Myocyte (in vitro differentiated cells): ENCODE results near the gene FAHD2A. TPM values are rescaled to one million over a fixed set of nuclear protein-coding genes. Genes with fewer than 3 reads are reported as not detected.
"Not testable (repeated sequence)": the region's sequence is repeated elsewhere in the genome, so short reads cannot be mapped to it uniquely, and the experiment has no call there.

Experiments used
- DNase-seq: peaks from one replicate; pipeline ENCODE4 v3.0.0-alpha.2; 2012; ENCODE audit warnings: low read depth
- polyA plus RNA-seq: library from polyadenylated mRNA; unstranded; fragments of >200 nt; gene quantifications from one replicate; pipeline ENCODE4 v1.2.1, GENCODE V29; 2012; ENCODE audit warnings: missing spikeins
- total RNA-seq: library from RNA; depleted of rRNA; stranded (reverse); fragments of >200 nt; gene quantifications from 2 replicates; pipeline ENCODE4 v1.2.3, GENCODE V29; 2014

The FAHD2A gene, protein sequence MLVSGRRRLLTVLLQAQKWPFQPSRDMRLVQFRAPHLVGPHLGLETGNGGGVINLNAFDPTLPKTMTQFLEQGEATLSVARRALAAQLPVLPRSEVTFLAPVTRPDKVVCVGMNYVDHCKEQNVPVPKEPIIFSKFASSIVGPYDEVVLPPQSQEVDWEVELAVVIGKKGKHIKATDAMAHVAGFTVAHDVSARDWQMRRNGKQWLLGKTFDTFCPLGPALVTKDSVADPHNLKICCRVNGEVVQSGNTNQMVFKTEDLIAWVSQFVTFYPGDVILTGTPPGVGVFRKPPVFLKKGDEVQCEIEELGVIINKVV
- 35.1 and 37.6 TPM in 2 replicates for total RNA-seq
- 38.9 TPM for polyA plus RNA-seq

DNA sequence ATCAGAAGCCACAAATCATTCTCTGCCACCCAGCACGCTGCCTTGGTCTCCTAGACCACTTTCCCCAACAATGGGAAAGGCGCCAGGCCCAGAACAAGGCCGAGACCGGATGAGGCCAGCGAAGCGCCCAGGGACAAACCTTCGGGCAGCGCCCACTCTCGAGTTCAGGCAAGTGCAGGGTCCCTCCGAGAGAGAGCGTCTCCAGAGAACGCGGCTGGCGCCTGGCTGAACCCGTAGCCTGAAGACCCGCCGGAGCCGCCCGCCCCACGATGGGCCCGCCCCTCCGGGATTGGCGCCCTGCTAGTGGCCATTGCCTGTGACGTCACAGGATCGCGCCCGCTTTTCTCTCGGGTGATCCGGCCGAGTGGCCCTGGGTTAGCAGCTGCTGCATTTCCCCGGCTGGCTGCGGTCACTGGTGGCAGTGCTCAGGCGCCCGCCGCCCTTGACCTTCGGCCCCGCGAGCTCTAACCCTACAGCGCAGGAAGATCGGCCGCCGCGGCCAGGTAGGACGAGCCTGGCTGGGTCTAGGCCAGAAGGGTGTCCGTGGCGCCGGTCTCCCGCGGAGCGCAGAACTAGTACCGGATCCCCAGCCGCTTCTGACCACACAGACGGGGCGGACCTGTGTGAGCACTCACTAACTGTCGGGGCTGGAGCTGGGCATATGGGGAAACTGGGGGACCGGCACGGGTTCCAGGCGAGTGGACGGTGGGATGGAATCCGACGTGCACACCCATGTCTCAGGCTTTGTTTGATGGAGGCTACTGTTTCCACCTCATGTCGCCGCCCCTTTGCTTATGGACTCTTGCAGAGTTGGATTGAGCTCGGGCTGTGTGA is at the start of gene FAHD2A:
TSS of gene FAHD2A (plus strand) at position 339 of the 834 bp plus-strand sequence. CDS start 2,851 bp downstream, outside the sequence.
- DNase-seq: peak; percentile 97

DNA sequence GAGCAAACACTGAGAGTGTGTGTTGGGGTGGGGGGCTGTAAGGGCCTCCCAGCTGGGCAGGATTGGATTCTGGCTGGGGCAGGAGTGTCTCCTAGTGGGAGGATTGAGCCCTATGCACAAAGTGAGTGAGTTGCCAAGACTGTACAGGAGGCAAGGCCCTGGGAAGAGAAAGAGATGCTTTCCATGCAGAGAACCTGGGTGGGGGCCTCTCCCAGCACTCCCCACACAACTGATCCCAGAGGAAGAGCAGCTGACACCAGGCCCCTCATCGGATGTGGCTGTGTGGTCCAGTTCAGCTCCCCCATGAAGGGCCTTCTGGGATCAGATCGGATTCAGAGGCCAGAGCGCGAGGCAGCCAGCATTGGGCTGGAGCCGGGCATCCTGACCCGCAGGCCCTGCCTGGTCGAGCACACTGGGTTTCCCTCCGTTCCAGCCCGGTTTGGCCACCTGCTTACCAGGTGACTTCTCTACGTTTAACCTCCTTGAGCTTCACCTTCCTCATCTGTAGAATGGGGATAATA is 49.4 kb upstream of the FAHD2A start:
- DNase-seq: no peak

DNA sequence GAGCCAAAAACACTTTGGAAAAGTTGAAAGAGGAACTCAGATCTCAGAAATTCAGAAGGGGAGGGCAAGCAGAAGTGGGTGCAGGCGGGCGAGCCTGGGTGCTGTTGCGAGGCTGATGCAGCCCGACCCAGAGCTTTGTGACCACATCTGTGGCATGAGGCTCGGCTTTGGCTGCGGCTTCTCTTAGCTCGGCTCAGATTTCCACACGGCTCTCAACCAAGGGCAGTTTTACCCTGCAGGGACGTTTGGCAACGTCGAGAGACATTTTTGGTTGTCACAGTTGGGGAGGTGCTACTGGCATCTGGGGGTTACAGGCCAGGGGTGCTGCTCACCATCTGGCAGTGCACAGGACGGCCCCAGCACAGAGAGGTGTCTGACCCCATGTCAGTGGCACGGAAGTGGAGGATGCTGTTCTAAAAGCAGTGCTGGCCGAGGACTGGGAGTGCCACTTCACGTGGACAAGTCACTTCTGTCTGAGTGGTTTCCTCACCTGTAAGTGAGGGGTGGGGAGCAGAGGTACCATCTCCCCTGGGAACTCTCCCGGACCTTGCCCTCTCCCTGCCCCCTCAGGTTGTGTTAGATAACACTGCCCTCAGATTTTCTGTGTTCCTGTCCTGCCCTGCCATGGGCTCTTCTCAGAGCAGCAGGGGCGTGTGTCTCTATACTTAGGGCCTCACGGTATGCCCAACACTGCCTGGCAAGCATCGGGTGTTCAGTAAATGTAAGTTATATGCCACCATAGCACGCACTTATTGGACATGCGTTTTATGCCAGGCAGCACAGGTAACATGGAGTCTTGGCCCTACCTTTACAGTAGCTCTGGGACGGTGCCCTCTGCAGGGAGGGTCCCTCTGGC is 48.7 kb upstream of the FAHD2A start:
- DNase-seq: no peak

DNA sequence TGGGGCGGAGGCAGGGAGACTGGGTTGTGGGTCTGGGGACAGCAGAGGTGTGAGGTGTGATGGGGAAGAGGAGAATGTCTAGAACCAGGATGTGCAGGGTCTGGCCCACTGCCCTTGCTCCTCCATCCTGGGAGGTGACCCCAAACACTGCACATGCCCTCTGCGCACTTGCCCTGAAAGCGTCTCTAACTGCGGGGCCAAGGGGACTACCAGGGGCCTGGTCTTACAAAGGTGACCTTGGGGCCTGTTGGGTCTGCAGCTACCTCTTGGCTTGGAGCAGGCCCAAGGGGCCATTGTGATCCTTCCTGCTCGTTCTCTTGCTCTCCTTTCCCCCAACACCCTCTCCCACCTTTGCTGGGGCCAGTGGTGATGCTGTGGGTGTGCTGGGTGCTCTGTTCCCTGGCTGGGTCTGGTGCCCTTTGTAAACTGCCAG is 48.0 kb upstream of the FAHD2A start:
- DNase-seq: no peak

DNA sequence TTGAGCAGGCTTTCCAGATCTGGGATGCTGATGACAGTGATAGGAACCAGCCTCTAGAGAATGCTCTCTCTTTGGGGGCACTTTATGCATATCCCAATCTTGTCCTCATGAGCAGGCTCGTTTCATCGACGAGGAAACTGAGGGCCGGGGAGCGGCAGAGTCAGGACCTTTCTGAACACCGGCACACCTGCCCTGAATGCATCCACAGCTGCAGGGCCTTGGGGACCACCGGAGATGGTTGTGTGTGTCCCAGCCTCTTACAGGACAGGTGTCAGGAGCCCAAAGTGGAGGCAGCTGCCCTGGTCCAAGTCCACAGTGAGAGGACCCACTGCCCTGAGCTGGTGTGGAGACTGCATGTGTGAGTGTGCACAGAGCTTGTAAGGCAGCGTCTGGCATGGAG is 47.6 kb upstream of the FAHD2A start:
- DNase-seq: no peak

DNA sequence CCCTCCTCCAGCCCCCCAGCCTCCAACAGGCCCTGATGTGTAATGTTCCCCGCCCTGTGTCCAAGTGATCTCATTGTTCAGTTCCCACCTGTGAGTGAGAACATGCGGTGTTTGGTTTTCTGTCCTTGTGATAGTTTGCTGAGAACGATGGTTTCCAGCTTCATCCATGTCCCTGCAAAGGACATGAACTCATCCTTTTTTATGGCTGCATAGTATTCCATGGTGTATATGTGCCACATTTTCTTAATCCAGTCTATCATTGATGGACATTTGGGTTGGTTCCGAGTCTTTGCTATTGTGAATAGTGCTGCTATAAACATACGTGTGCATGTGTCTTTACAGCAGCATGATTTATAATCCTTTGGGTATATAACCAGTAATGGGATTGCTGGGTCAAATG is 47.0 kb upstream of the FAHD2A start:
- not testable (repeated sequence) for DNase-seq

DNA sequence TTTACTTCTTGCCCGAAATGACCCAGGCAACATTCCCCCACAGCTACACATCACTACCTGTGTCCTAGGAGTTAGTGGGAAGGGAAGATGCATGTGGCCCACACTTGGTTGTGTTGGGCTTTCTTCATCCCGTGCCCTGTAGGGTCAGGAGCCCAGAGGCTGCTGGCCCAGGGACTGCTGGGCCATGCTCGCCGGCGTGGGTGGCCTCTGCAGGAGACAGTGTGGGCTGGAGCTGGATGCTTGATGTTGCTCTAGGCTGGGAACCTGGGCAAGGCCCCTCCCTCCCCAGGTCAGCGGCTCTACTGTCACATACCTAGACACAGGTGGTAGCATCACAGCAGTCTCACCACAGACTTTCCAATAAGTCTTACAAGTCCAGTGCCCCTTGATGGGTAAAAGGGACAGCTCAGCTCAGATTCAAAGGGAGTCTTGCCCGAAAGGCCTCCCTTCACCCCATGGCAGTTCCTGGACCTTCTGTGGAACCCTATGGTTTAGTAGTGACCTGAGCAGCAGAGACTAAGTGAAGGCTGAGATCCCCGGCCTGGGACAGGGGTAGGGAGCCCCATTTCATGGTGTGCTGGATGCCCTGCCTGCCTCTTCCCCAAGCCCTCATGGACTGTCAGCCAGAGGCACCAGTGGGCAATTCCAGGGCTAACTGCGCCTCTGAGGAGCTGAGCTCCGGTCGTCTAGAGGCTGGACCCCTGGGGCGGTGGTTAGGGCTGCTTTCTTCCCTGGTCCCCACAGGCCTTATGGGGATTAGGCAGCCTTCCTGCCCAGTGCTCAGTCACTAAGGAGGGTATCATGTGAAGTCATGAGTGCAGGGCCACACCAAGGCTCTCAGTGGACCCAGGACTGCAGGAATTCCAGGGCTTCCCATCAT is 45.4 kb upstream of the FAHD2A start:
- no peak for DNase-seq

DNA sequence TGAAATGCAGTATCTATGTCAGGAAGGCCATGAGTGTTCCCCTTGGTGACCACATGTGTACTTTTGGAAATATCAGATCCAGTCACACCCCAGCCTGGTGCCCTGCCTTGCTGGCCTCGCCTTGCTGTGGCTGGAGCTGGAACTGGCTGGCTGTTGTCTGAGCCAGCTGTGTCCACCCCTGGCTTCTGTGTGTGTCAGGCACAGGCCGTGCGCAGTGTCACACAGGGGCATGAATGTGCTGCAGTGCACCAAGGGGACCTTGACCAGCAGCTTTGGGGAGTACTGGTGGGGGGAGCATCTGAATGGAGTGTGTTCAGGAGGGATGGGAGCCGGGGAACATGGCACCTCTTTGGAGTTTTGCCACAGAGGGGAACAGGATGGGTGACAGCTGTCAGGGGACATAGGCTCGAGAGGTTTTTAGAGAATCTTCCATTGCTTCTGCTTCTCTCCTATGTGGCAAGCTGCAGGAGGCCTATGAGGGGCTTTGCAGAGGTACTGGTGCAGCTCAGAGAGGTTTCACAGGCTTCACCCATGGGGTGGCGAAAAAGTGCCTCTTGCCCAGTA is 44.7 kb upstream of the FAHD2A start:
- no peak for DNase-seq

DNA sequence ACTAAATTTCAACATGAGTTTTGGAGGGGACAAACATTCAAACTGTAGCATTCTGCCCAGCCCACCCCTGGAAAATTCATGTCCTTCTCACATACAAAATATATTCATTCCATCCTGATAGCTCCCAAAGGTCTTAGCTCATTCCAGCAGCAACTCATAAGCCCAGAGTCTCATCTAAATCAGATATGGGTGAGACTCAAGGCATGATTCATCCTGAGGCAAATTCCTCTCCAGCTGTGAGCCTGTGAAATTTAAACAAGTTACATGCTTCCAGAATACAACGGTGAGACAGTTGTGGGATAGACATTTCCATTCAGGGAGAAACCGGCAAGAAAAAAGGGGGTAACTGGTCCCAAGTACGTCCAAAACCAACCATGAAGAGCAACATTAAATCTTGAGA is 43.5 kb upstream of the FAHD2A start:
- no peak for DNase-seq

DNA sequence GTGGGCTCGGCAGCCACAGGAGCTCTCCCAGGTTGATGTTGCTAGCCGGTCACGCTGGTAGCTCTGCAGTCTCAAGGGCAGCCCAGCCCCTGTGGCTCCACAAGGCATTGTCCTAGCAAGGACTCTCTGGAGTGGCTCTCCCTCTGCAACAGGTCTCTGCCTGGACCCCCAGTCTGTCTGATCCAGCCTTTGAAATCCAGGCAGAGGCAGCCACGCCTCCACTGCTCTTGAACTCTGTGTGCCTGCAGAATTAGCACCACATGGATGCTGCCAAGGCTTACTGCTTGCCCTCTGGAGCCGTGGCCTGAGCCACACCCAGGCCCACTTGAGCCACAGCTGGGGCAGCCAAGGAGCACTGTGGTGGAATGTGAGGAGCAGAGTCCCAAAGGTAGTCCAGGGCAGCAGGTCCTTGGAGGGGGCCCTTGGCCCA is 43.0 kb upstream of the FAHD2A start:
- DNase-seq: no peak

DNA sequence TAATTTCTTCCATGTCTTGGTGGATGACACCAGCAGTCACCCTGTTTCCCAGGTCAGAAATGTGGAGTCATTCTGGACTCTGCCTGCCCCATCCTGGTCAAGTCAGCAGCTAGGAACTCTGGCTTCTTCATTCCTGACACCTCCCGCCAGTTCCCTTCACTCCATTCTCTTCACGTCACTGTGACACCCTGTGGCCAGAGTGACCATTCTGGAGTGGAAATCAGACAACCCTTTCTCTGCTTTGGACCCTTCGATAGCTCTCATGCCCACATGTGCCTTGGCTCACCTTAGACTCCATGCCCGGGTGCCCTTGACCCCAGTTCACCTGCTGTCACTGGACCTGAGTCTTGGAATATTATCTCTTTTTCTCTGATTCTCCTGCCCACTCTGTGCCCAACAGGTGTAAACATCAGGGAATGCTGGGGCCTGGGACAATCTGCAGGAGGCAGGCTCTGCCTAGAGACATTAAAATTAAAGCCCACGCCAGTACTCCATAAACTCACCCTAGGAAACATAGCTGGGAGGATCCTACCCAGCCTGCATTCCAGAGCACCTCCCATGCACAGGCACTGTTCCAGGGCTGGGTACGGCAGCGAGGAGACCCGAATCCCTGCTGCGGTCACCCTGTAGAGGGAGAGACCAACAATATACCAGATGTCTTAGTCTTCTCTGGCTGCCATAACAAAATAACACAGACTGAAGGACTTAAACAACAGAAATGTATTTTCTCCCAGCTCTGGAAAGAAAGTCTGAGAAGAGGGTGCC is 41.1 kb upstream of the FAHD2A start:
- DNase-seq: no peak

DNA sequence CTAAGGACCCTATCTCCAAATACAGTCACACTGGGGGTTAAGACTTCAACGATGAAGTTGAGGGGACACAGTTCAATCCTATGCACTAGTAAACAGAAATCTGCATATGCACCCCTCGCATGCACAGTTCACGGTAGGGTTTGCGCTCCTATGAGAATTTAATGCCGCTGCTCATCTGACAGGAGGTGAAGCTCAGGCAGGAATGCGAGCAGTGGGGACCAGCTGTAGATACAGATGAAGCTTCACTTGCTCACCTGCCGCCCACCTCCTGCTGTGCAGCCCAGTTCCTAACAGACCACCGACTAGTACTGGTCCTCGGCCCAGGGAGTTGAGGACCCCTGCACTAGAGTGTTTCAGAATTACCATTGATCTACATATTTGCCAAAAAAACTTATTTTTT is 40.0 kb upstream of the FAHD2A start:
- no peak for DNase-seq

DNA sequence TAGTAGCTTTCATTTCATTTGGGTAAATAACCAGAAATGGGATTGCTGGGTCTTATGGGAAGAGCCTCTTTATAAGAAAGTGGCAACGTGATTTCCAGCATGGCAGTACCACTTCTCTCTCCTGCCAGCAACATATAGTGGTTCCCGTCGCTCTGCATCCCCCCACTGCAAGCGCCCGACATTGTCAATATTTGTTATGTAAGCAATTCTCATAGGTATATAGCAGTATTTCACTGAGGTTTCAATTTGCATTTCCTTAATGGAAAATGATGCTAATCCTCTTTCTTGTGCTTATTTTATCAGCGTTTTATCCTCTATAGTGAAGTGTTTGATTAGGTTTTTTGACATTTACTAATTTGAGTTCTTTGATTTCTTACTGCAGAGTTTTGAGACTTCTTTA is 36.0 kb upstream of the FAHD2A start:
- no peak for DNase-seq

DNA sequence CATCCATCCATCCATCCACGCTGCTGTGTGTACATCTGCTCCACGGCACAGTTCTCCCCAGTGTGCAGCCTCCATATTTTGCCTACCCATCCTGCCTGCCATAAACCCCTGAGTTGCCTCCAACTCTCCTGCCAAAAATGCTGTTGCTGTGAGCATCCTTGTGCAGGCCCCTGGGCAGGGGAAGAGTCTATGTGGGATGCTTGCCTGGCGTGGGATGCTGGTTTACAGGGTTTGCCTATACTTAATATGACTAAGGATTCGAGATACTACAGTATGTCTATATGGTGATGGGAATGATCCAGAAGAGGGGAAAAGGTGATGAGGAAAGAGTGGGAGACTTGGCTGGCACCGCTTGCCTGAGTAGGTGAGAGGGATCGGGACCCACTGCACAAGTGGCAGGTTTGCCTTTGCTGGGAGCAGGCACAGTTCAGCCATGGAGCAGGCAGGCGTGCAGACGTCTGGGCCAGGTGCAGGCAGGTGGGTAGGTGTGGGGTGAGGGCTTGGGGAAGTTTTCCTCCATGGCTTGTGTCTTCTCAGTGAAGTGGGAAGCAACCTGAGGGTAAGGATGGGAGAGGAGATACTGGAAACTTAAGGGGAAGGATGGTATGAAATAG is 30.2 kb upstream of the FAHD2A start:
- no peak for DNase-seq

DNA sequence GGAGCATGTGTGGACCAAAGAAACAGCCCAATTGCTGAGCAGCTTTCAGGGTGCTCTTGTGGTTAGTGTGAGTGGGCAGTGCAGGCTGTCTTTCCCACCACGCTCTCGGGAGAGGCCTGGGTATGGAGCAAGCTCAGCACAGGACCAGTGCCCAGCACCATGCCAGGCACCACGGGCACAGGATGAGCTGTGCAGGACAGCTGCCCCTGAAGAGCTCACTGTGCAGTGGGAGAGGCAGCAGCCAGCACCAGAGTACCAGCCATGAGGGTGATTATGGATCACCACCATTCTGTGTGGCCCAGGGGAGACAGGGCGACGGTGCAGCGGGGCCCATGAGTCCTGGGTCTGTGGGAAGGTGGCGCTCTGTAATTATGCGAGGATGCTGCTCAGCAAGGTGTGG is 29.7 kb upstream of the FAHD2A start:
- DNase-seq: no peak

DNA sequence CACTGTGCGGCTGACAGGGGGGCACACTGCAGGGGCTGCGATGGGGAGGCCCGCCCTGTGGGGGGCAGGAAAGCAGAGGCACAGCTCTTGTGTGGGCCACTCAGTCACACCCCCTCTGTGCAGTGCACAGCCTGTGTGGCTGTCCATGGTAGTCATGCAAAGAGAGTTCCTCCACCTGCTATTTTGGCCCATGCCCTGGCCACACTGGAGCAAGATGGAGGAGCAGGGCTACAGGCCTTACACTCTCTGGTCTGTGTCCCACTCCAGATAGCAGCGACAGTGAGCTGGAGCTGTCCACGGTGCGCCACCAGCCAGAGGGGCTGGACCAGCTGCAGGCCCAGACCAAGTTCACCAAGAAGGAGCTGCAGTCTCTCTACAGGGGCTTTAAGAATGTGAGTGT is 28.5 kb upstream of the FAHD2A start:
- peak; percentile 18 for DNase-seq

DNA sequence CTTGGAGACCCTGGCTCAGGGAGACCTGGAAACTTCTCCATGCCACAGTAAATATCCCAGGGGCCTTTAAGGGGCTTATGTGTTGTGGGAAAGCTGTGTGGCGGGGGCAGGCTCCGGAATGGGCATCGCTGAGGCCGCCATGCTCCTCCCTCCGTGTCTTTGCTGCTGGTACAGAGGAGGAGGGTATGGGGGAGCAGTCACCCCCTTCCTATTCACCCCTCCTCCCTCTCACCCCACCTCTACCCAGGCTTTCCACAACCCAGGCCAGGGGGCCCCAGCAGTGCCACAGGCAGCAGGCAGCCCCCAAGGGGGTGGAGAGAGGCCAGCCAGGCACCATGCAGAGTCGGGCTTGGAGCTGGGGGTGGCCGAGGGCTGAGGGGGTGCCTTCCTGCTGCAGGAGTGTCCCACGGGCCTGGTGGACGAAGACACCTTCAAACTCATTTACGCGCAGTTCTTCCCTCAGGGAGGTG is 28.0 kb upstream of the FAHD2A start:
- DNase-seq: no peak

DNA sequence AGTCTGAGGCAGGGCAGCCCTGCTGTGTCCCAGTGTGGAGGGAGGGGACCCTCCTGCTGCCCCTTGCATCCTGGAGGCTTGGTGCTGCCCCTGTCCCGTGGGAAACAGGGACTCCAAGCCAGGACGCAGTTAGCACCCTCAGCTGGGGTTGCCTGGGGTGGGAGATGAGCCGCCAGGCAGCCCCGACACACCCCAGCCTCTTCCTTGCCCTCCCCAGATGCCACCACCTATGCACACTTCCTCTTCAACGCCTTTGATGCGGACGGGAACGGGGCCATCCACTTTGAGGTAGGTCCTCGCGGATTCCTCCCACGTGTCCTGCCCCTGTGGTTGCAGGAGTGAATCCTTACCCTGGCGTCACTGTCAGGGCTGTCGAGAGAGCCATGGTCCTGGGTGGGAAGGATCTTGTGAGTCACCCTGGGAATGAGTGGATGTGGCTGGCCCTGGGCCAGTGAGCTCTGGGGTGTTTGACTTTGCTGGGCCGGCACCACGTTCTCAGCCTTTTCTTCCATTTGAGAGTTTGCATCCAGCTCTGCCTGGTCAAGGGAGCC is 27.5 kb upstream of the FAHD2A start:
- DNase-seq: no peak
